Thymus (tissue), 14 donors: Measurements from ENCODE around the gene CSTA. TPM values are rescaled to one million over a fixed set of nuclear protein-coding genes. Genes with fewer than 3 reads are reported as not detected.

Experiments
- DNase-seq, 9 donors: peaks; one replicate each; pipeline ENCODE4 v3.0.0-alpha.2; 2013; ENCODE audit warnings: low spot score in 9 of 9, low read depth in 6 of 9, missing footprints in 1 of 9
- H3K27ac ChIP-seq, 2 donors: one replicate each; pipeline ENCODE4 v1.5.1; 2013; ENCODE audit warnings: control low read depth in 1 of 2, low read depth in 1 of 2, low read length in 1 of 2, mild to moderate bottlenecking in 1 of 2, moderate library complexity in 1 of 2
- H3K27me3 ChIP-seq, 2 donors: one replicate each; pipeline ENCODE4 v1.5.1; 2013; ENCODE audit warnings: low read length in 1 of 2; ENCODE audit not compliant: control insufficient read depth in 2 of 2, insufficient read depth in 1 of 2
- H3K36me3 ChIP-seq, 2 donors: one replicate each; pipeline ENCODE4 v1.5.1; 2013; ENCODE audit warnings: low read length in 1 of 2, mild to moderate bottlenecking in 1 of 2, moderate library complexity in 1 of 2; ENCODE audit not compliant: control insufficient read depth in 2 of 2, insufficient read depth in 2 of 2
- H3K4me1 ChIP-seq, 2 donors: one replicate each; pipeline ENCODE4 v1.5.1; 2013; ENCODE audit warnings: low read length in 2 of 2; ENCODE audit not compliant: control insufficient read depth in 2 of 2, insufficient read depth in 2 of 2
- H3K4me3 ChIP-seq, 2 donors: one replicate each; pipeline ENCODE4 v1.5.1; 2013; ENCODE audit warnings: low read length in 2 of 2, control low read depth in 1 of 2, mild to moderate bottlenecking in 1 of 2
- H3K9me3 ChIP-seq, 2 donors: one replicate each; pipeline ENCODE4 v1.5.1; 2013; ENCODE audit warnings: low read length in 1 of 2, mild to moderate bottlenecking in 1 of 2; ENCODE audit not compliant: control insufficient read depth in 2 of 2, insufficient read depth in 1 of 2
- WGBS: extraction: QIAGEN DNeasy Blood & Tissue Kit; methylation state at CpG from one replicate; pipeline ENCODE4 v1.1.7; 2013; 5-methylcytosine and 5-hydroxymethylcytosine counted together
- long read RNA-seq, 10 donors: transcript quantifications; one replicate each; lab custom pipeline, GENCODE V29; 2026
- polyA plus RNA-seq: library from polyadenylated mRNA; stranded (reverse); fragments of 200-250 nt; gene quantifications from one replicate; pipeline ENCODE4 v1.2.3, GENCODE V29; 2013
- total RNA-seq: library from RNA; stranded (reverse); fragments of 120-200 nt; gene quantifications from one replicate; pipeline ENCODE4 v1.2.4, GENCODE V29; 2013
- donor health status: healthy.

The CSTA gene
- 48.2 TPM for total RNA-seq
- 292 TPM for polyA plus RNA-seq
- long read RNA-seq, donor 1, transcript CSTA-201 (3 exons, 751 nt), result major isoform, 7 of 7 reads
- long read RNA-seq, donor 1, partial matches to known transcripts, result 0 of 7 reads
- long read RNA-seq, donor 1, other reads (novel, unspliced or antisense), result 0 of 7 reads
- long read RNA-seq, donor 2, transcript CSTA-201 (3 exons, 751 nt), result major isoform, 34 of 39 reads
- long read RNA-seq, donor 2, partial matches to known transcripts, result 5 of 39 reads
- long read RNA-seq, donor 2, other reads (novel, unspliced or antisense), result 0 of 39 reads
- long read RNA-seq, donor 3, transcript CSTA-201 (3 exons, 751 nt), result major isoform, 27 of 27 reads
- long read RNA-seq, donor 3, partial matches to known transcripts, result 0 of 27 reads
- long read RNA-seq, donor 3, other reads (novel, unspliced or antisense), result 0 of 27 reads
- long read RNA-seq, donor 4, transcript CSTA-201 (3 exons, 751 nt), result major isoform, 13 of 13 reads
- long read RNA-seq, donor 4, partial matches to known transcripts, result 0 of 13 reads
- long read RNA-seq, donor 4, other reads (novel, unspliced or antisense), result 0 of 13 reads
- long read RNA-seq, donor 5, transcript CSTA-201 (3 exons, 751 nt), result major isoform, 121 of 131 reads
- long read RNA-seq, donor 5, partial matches to known transcripts, result 8 of 131 reads
- long read RNA-seq, donor 5, other reads (novel, unspliced or antisense), result 0 of 131 reads
- long read RNA-seq, donor 6, transcript CSTA-201 (3 exons, 751 nt), result major isoform, 19 of 19 reads
- long read RNA-seq, donor 6, partial matches to known transcripts, result 0 of 19 reads
- long read RNA-seq, donor 6, other reads (novel, unspliced or antisense), result 0 of 19 reads
- long read RNA-seq, donor 7, transcript CSTA-201 (3 exons, 751 nt), result major isoform, 45 of 46 reads
- long read RNA-seq, donor 7, partial matches to known transcripts, result 0 of 46 reads
- long read RNA-seq, donor 7, other reads (novel, unspliced or antisense), result 0 of 46 reads
- long read RNA-seq, donor 8, partial matches to known transcripts, result 0 of 4 reads
- long read RNA-seq, donor 8, other reads (novel, unspliced or antisense), result 0 of 4 reads
- long read RNA-seq, donor 9, transcript CSTA-201 (3 exons, 751 nt), result major isoform, 28 of 28 reads
- long read RNA-seq, donor 9, partial matches to known transcripts, result 0 of 28 reads
- long read RNA-seq, donor 9, other reads (novel, unspliced or antisense), result 0 of 28 reads
- long read RNA-seq, donor 10, transcript CSTA-201 (3 exons, 751 nt), result major isoform, 14 of 15 reads
- long read RNA-seq, donor 10, partial matches to known transcripts, result 0 of 15 reads
- long read RNA-seq, donor 10, other reads (novel, unspliced or antisense), result 0 of 15 reads

- peaks cover 0 to 2% of the 10 kb centered on the region in 2 donors for H3K27me3 ChIP-seq
- WGBS, result 87% methylated on average over 6 of the region's 6 CpGs
- H3K36me3 ChIP-seq, result no peaks in the 10 kb centered on the region
- H3K4me1 ChIP-seq, result peaks cover 3 to 6% of the 10 kb centered on the region in 2 donors
- H3K27ac ChIP-seq, result peak within 1 kb of the TSS in 1 of 2 donors; percentile 42
- H3K4me3 ChIP-seq, result no peak within 1 kb of the TSS
- H3K9me3 ChIP-seq, result no peaks in the 10 kb centered on the region
- no peak for DNase-seq
These were observed at the start of gene CSTA for GRCh38 chr3:122324871-122325323. Gene CSTA, plus strand, starts transcription at chr3:122325248. Its CDS starts 45 bp downstream, at chr3:122325293.

- no peaks in the 10 kb centered on the region for H3K36me3 ChIP-seq
- H3K9me3 ChIP-seq, result no peaks in the 10 kb centered on the region
- H3K27me3 ChIP-seq, result no peaks in the 10 kb centered on the region
- H3K4me3 ChIP-seq, result no peak overlapping the region
- H3K27ac ChIP-seq, result no peak overlapping the region
- 93% methylated on average over 3 of the region's 3 CpGs for WGBS
- DNase-seq, result no peak
- H3K4me1 ChIP-seq, result no peaks in the 10 kb centered on the region
These were observed 43.2 kb upstream of the CSTA start for GRCh38 chr3:122281891-122282290.

- H3K27ac ChIP-seq, result no peak overlapping the region
- H3K36me3 ChIP-seq, result no peaks in the 10 kb centered on the region
- no peak overlapping the region for H3K4me3 ChIP-seq
- no peaks in the 10 kb centered on the region for H3K9me3 ChIP-seq
- DNase-seq, result no peak
- H3K27me3 ChIP-seq, result no peaks in the 10 kb centered on the region
- 92% methylated on average over 22 of the region's 22 CpGs for WGBS
- no peaks in the 10 kb centered on the region for H3K4me1 ChIP-seq
These were observed 41.1 kb upstream of the CSTA start for GRCh38 chr3:122283796-122284445.

- H3K4me1 ChIP-seq, result no peaks in the 10 kb centered on the region
- H3K27me3 ChIP-seq, result no peaks in the 10 kb centered on the region
- H3K27ac ChIP-seq, result no peak overlapping the region
- no peak for DNase-seq
- H3K36me3 ChIP-seq, result no peaks in the 10 kb centered on the region
- H3K4me3 ChIP-seq, result no peak overlapping the region
- H3K9me3 ChIP-seq, result no peaks in the 10 kb centered on the region
- 99% methylated on average over 20 of the region's 20 CpGs for WGBS
These were observed 40.6 kb upstream of the CSTA start for GRCh38 chr3:122284486-122284885.

GRCh38 chr3:122294359-122294758 is 30.7 kb upstream of the CSTA start:
- Histone ChIP-seq H3K4me1 (peaks cover 6 to 14% of the 10 kb centered on the region in 2 donors), H3K9me3 (no peaks in the 10 kb centered on the region), H3K4me3 (no peak overlapping the region), H3K27ac (no peak overlapping the region), H3K27me3 (no peaks in the 10 kb centered on the region), H3K36me3 (no peaks in the 10 kb centered on the region)
- no peak for DNase-seq
- 92% methylated on average over 6 of the region's 6 CpGs for WGBS

GRCh38 chr3:122295266-122296062 is 29.6 kb upstream of the CSTA start:
- H3K36me3 ChIP-seq, result no peaks in the 10 kb centered on the region
- no peak overlapping the region for H3K27ac ChIP-seq
- DNase-seq, result peak in 6 of 9 donors; percentile 15 to 69 (median 44)
- WGBS, result 38% methylated on average over 5 of the region's 5 CpGs
- peaks cover 0 to 5% of the 10 kb centered on the region in 2 donors for H3K9me3 ChIP-seq
- peaks cover 6 to 14% of the 10 kb centered on the region in 2 donors for H3K4me1 ChIP-seq
- H3K27me3 ChIP-seq, result no peaks in the 10 kb centered on the region
- H3K4me3 ChIP-seq, result no peak overlapping the region

GRCh38 chr3:122298239-122298638 is 26.8 kb upstream of the CSTA start:
- Histone ChIP-seq H3K27me3 (no peaks in the 10 kb centered on the region), H3K4me3 (no peak overlapping the region), H3K4me1 (peaks cover 6 to 14% of the 10 kb centered on the region in 2 donors), H3K27ac (no peak overlapping the region), H3K36me3 (no peaks in the 10 kb centered on the region), H3K9me3 (peaks cover 0 to 5% of the 10 kb centered on the region in 2 donors)
- WGBS, result 16% methylated on average over 2 of the region's 2 CpGs
- peak in 1 of 9 donors; percentile 26 for DNase-seq

GRCh38 chr3:122299215-122299614 is 25.8 kb upstream of the CSTA start:
- no peak for DNase-seq
- H3K36me3 ChIP-seq, result no peaks in the 10 kb centered on the region
- H3K4me1 ChIP-seq, result peaks cover 6 to 14% of the 10 kb centered on the region in 2 donors
- no peaks in the 10 kb centered on the region for H3K27me3 ChIP-seq
- H3K27ac ChIP-seq, result no peak overlapping the region
- peaks cover 0 to 5% of the 10 kb centered on the region in 2 donors for H3K9me3 ChIP-seq
- no peak overlapping the region for H3K4me3 ChIP-seq
